Karpas-422 (cell line): ENCODE measurements around the gene SEPSECS. TPM values are rescaled to one million over a fixed set of nuclear protein-coding genes. Genes with fewer than 3 reads are reported as not detected.

Experiments used
- DNase-seq: peaks from one replicate; pipeline ENCODE4 v3.0.0-alpha.2; 2015
- H2AFZ ChIP-seq: fragments of 200-600 bp; sonication (generic); 2 replicates; pipeline ENCODE4 v1.6.1; 2014; ENCODE audit warnings: antibody characterized with exemption, low read length, mixed read lengths
- H3K27ac ChIP-seq: fragments of 200-600 bp; sonication (generic); 2 replicates; pipeline ENCODE4 v1.5.1; 2014; ENCODE audit warnings: mild to moderate bottlenecking, low read length, moderate library complexity
- H3K27me3 ChIP-seq: fragments of 200-600 bp; sonication (generic); 2 replicates; pipeline ENCODE4 v1.6.1; 2014; ENCODE audit warnings: low read length, mixed read lengths
- H3K36me3 ChIP-seq: fragments of 200-600 bp; sonication (generic); 2 replicates; pipeline ENCODE4 v1.6.1; 2014; ENCODE audit warnings: low read length, mixed read lengths; ENCODE audit not compliant: insufficient read depth
- H3K4me1 ChIP-seq: fragments of 200-600 bp; sonication (generic); 2 replicates; pipeline ENCODE4 v1.6.1; 2014; ENCODE audit warnings: mild to moderate bottlenecking, low read length, mixed read lengths
- H3K4me2 ChIP-seq: fragments of 200-600 bp; sonication (generic); 2 replicates; pipeline ENCODE4 v1.6.1; 2014; ENCODE audit warnings: low read length, low read depth, mild to moderate bottlenecking; ENCODE audit not compliant: poor library complexity, severe bottlenecking
- H3K4me3 ChIP-seq: fragments of 200-600 bp; sonication (generic); 2 replicates; pipeline ENCODE4 v1.5.1; 2014; ENCODE audit warnings: mild to moderate bottlenecking, antibody characterized with exemption, low read length, mixed read lengths
- H3K79me2 ChIP-seq: fragments of 200-600 bp; sonication (generic); 2 replicates; pipeline ENCODE4 v1.6.1; 2014; ENCODE audit warnings: mild to moderate bottlenecking, low read length, mixed read lengths
- H3K9ac ChIP-seq: fragments of 200-600 bp; sonication (generic); 2 replicates; pipeline ENCODE4 v1.6.0; 2014; ENCODE audit warnings: low read length
- H3K9me2 ChIP-seq: fragments of 200-600 bp; sonication (generic), shearing (Covaris generic); replicated peaks from 2 replicates; pipeline ENCODE4 v1.6.0; 2014; ENCODE audit warnings: mild to moderate bottlenecking, low read length, moderate library complexity; ENCODE audit not compliant: insufficient read depth
- H3K9me3 ChIP-seq: fragments of 300-700, 200-600 bp; sonication (generic); 2 replicates; pipeline ENCODE4 v1.6.1; 2014; ENCODE audit warnings: low read length, mixed read lengths
- H4K20me1 ChIP-seq: fragments of 200-600 bp; sonication (generic); 2 replicates; pipeline ENCODE4 v1.6.1; 2014; ENCODE audit warnings: mild to moderate bottlenecking, antibody characterized with exemption, low read length, low read depth; ENCODE audit not compliant: insufficient read depth
- total RNA-seq: library from RNA; depleted of rRNA; stranded (reverse); fragments of >200 nt; shearing (Covaris generic); gene quantifications from 2 replicates; pipeline ENCODE4 v1.2.3, GENCODE V29; 2014; ENCODE audit warnings: low replicate concordance

Gene SEPSECS
- total RNA-seq, 1 experiment from 2014 or later, result 11.1 TPM

DNA sequence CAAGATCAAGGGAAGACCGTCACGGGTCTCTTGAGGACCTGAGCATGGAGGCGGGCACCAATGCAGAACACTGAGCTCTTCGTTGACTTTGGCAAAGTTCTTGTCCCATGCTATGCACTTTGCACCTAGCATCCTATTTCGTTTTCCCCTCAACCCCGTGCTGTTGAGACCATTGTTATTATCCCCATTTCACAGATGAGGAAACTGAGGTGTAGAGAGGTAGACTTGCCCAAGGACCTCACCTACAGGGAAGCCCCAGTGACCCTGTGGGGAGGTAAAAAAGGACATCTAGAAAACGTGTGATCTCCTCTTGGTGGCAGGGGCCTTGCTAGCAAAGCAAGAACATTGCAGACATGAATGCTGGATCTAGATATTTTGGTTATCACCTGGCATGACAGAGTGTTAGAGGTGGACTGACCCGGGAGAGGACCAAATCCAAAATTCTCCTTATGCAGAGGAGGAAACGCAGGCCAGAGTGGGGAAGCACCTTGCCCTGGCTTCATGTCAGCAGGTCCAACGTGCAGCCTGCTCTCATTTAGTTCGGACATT is 48.5 kb downstream of the SEPSECS start:
- H2AFZ ChIP-seq, result no peak overlapping the region
- H3K36me3 ChIP-seq, result no peaks in the 10 kb centered on the region
- H3K4me2 ChIP-seq, result no peak overlapping the region
- no peaks in the 10 kb centered on the region for H3K27me3 ChIP-seq
- no peaks in the 10 kb centered on the region for H3K9me3 ChIP-seq
- no peaks in the 10 kb centered on the region for H3K9me2 ChIP-seq
- H3K9ac ChIP-seq, result no peak overlapping the region
- no peak overlapping the region for H3K27ac ChIP-seq
- no peaks in the 10 kb centered on the region for H3K4me1 ChIP-seq
- H3K79me2 ChIP-seq, result no peaks in the 10 kb centered on the region
- no peak overlapping the region for H3K4me3 ChIP-seq
- no peak for DNase-seq
- no peaks in the 10 kb centered on the region for H4K20me1 ChIP-seq

DNA sequence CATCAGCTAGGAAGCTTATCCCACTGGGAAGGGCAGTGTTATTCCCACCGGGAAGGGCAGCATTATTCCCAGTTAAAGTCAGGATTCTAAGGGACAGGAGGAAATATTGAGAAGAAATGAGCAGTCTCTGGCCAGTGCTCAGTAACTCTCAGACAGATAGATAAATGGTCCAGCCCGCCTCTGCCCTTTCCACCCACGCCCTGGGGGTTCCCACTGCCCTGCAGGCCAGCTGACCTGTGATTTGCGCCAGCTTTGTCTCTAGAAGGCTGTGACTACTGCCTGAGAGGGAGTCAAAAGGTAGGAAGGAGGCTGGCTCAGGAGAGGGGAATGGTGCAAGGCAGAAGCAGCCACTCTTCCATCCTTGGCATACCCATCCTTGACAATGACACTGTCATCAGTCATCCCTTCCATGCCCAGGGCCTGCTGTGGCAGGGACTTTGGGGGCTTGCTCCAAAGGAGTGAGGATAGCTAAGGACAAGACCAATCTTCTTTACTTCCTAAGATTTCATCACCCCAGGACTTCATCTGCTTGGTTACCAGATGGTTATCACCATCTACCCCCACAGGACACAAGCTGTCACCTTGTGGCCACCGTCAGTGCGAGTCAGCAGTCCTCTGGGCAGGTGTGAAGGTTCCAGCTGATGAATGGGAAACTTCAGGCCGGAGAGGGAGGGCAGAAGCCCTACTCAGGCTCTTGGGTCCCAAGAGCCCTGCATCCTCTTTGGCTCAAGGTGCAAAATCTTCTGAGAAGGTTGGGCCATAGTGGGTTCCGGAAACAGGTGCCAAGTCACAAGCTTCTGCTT is 49.5 kb downstream of the SEPSECS start:
- Histone ChIP-seq H3K9me2 (no peaks in the 10 kb centered on the region), H3K27ac (no peak overlapping the region), H3K4me2 (no peak overlapping the region), H4K20me1 (no peaks in the 10 kb centered on the region), H3K9me3 (no peaks in the 10 kb centered on the region), H2AFZ (no peak overlapping the region), H3K36me3 (no peaks in the 10 kb centered on the region), H3K27me3 (no peaks in the 10 kb centered on the region), H3K4me3 (no peak overlapping the region), H3K4me1 (no peaks in the 10 kb centered on the region), H3K79me2 (no peaks in the 10 kb centered on the region), H3K9ac (no peak overlapping the region)
- no peak for DNase-seq

DNA sequence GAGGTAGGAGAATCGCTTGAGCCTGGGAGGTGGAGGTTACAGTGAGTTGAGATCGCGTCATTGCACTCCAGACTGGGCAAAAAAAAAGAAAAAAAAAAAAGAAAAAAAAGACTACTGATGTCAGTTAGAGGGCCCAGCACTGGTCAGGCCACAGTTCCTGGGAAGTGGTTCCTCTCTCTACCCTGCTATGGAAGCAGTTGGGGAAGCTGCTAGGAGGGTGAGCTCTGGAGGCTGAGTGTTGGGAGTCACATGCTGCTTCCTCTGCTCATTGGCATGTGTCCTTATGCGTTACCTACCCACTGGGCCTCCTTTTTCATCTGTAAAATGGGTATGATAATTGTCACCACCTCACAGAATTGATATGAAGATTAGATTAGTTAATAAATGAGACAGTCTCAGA is 50.7 kb downstream of the SEPSECS start:
- Histone ChIP-seq H3K4me1 (no peaks in the 10 kb centered on the region), H3K27ac (no peak overlapping the region), H3K27me3 (no peaks in the 10 kb centered on the region), H3K79me2 (no peaks in the 10 kb centered on the region), H3K4me2 (no peak overlapping the region), H4K20me1 (no peaks in the 10 kb centered on the region), H3K9me2 (no peaks in the 10 kb centered on the region), H3K36me3 (no peaks in the 10 kb centered on the region), H2AFZ (no peak overlapping the region), H3K9ac (no peak overlapping the region), H3K4me3 (no peak overlapping the region), H3K9me3 (no peaks in the 10 kb centered on the region)
- no peak for DNase-seq

DNA sequence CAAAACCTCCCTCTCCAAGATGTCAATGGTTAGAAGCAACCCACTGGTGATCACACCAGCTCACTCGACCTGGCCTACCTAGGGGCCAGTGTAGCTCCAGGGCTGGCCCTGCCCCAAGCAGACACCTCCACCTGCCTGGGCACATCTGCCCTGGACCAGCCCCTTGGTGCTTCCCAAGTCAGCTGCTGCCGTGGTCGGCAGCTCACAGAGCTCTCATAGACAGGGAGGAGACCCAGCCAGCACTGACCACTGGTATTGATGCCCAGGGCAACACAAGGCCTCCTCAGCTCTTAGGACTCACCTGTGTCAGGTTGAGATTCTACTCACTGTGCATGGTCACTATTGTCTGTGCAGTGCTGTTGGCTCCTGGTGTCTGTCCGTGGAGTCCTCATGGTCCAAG is 51.7 kb downstream of the SEPSECS start:
- Histone ChIP-seq H4K20me1 (no peaks in the 10 kb centered on the region), H2AFZ (no peak overlapping the region), H3K4me3 (no peak overlapping the region), H3K9me3 (no peaks in the 10 kb centered on the region), H3K36me3 (no peaks in the 10 kb centered on the region), H3K79me2 (no peaks in the 10 kb centered on the region), H3K4me1 (no peaks in the 10 kb centered on the region), H3K9me2 (no peaks in the 10 kb centered on the region), H3K9ac (no peak overlapping the region), H3K27ac (no peak overlapping the region), H3K27me3 (no peaks in the 10 kb centered on the region), H3K4me2 (no peak overlapping the region)
- DNase-seq, result no peak

DNA sequence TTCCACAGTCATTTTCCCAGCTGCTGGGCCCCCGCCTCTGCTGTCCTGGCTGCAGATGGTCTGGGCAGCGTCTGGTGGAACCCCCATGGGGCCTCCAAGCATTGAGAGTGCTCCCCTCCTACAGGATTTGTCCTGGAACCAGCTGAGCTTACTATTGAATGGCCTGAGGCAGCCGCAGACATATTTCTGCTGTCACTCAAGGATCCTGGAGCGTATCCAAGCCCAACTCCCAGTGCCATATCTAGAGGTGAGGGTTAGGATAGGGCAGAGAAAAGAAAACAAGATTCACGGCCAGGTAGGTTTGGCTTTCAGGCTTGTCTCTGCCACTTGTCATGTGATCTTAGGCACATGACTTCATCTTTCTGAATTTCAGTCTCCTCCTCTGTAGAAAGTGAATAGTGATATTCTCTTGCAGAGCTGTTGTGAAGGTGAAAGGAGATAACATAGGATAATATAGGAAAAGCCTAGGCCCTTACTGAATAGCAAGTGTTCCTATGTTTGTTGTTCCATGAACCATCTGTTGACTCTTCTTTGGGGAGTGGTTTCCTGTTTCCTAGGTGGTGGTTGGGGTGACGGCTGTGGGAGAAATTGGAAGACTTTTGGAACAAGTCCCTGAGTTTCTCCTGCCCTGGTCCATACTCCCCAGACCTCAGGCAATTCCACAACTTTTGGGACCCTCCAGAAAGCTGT is 52.3 kb downstream of the SEPSECS start:
- Histone ChIP-seq H3K4me1 (no peaks in the 10 kb centered on the region), H3K9me2 (no peaks in the 10 kb centered on the region), H3K36me3 (no peaks in the 10 kb centered on the region), H3K9ac (no peak overlapping the region), H3K27me3 (no peaks in the 10 kb centered on the region), H3K4me2 (no peak overlapping the region), H3K27ac (no peak overlapping the region), H2AFZ (no peak overlapping the region), H3K9me3 (no peaks in the 10 kb centered on the region), H3K79me2 (no peaks in the 10 kb centered on the region), H3K4me3 (no peak overlapping the region), H4K20me1 (no peaks in the 10 kb centered on the region)
- no peak for DNase-seq

DNA sequence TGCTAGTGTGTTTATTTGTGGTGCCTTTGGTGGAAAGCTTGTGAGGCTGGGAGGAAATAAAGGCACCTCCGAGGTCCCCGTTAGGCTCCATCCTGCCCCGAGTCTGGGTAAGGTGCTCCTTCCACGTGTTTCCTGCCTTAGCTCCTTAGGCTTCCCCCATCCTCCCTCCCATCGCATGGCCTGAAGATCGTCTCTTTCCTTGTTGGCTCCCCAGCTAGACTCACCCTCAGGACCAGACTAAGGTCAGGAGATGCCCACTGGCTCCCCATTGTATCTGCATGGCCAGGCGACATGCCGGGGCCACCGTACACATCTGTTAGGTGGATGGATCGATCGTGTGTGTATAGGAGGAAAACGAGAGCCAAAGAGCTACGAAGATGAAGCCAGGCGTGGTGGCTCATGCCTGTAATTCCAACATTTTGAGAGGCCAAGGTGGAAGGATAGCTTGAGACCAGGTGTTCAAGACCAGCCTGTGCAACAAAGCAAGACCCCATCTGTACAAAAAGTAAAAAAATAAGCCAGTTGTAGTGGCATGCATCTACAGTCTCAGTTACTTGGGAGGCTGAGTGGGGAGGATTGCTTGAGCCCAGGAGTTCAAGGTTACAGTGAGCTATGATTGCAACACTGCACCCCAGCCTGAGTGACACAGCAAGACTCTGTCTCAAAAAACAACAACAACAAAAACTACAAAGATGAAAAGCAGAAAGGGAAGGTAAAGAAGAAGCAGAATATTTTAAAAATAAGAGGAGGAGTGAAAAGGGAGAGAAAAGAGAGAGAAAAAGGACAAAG is 53.7 kb downstream of the SEPSECS start:
- no peak overlapping the region for H3K4me2 ChIP-seq
- no peaks in the 10 kb centered on the region for H3K79me2 ChIP-seq
- no peaks in the 10 kb centered on the region for H3K27me3 ChIP-seq
- H4K20me1 ChIP-seq, result no peaks in the 10 kb centered on the region
- no peaks in the 10 kb centered on the region for H3K9me3 ChIP-seq
- no peaks in the 10 kb centered on the region for H3K9me2 ChIP-seq
- H3K27ac ChIP-seq, result no peak overlapping the region
- no peak overlapping the region for H3K4me3 ChIP-seq
- H2AFZ ChIP-seq, result no peak overlapping the region
- no peak for DNase-seq
- no peaks in the 10 kb centered on the region for H3K4me1 ChIP-seq
- H3K36me3 ChIP-seq, result no peaks in the 10 kb centered on the region
- H3K9ac ChIP-seq, result no peak overlapping the region

DNA sequence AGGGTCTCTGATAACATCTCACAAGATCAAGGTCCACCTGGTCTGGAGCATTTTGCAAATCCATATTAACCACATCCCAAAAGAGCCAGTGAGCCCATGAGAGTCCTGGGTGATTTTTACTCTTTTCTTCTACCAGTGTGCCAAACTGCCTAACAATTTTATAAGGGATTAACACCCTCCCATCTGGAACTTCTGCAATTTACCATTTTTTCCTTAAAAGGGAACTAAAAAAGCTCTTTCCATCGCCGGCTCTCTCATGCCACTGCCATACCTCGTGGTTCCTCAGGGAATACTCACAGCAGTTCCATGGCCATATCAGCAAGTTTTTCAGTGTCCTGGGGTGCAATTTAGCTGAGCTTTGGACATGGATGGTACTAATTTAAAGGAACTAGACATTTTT is 55.7 kb downstream of the SEPSECS start:
- DNase-seq, result no peak
- Histone ChIP-seq H3K4me2 (no peak overlapping the region), H3K27ac (no peak overlapping the region), H3K27me3 (no peaks in the 10 kb centered on the region), H3K9ac (no peak overlapping the region), H3K9me2 (no peaks in the 10 kb centered on the region), H3K4me1 (no peaks in the 10 kb centered on the region), H2AFZ (no peak overlapping the region), H3K79me2 (no peaks in the 10 kb centered on the region), H3K4me3 (no peak overlapping the region), H3K9me3 (no peaks in the 10 kb centered on the region), H3K36me3 (no peaks in the 10 kb centered on the region), H4K20me1 (no peaks in the 10 kb centered on the region)

DNA sequence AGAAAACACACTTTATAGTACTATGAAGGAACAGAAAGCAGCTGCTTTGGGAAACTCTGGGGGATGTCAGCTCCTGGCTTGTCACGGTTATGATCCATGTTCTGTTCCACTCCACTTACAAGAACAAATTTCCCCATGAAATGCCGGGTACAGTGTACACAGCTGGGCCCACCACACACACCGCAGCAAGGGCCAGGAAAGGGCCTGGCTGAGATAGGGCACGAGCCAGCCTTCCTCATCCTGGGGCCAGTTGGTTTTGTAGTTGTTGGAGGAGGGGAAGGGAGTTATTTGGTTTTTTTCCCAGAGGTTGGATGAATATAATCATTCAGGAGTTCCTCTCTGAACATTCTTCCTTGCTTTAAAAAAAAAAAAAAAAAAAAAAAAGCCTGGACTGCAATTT is 56.8 kb downstream of the SEPSECS start:
- Histone ChIP-seq H3K79me2 (no peaks in the 10 kb centered on the region), H3K4me3 (no peak overlapping the region), H3K4me2 (no peak overlapping the region), H3K9ac (no peak overlapping the region), H3K9me2 (no peaks in the 10 kb centered on the region), H3K4me1 (peaks cover 5% of the 10 kb centered on the region), H3K27me3 (no peaks in the 10 kb centered on the region), H3K36me3 (no peaks in the 10 kb centered on the region), H2AFZ (no peak overlapping the region), H3K27ac (no peak overlapping the region), H4K20me1 (no peaks in the 10 kb centered on the region), H3K9me3 (no peaks in the 10 kb centered on the region)
- no peak for DNase-seq
